ENCODE results near the gene SH3RF3.

GRCh38 chr2:109204412-109204811, 75.4 kb downstream of the SH3RF3 start:
- TF ChIP-seq EZH2 (IDR thresholded peaks at IDR 0.05; ENCODE audit: low read length, missing control alignments) (no peak), CTCF (conservative IDR thresholded peaks at IDR 0.05 in 1 of 2, IDR thresholded peaks at IDR 0.05 in 1 of 2; ENCODE audit: low read depth in 1 of 2, low read length in 2 of 2) (no peak)

All from fibroblast of lung (primary cell).